ENCODE measurements around the gene TRIM7.
"Not testable (repeated sequence)": the region's sequence is repeated elsewhere in the genome, so short reads cannot be mapped to it uniquely, and the experiment has no call there.

Gene TRIM7

DNA sequence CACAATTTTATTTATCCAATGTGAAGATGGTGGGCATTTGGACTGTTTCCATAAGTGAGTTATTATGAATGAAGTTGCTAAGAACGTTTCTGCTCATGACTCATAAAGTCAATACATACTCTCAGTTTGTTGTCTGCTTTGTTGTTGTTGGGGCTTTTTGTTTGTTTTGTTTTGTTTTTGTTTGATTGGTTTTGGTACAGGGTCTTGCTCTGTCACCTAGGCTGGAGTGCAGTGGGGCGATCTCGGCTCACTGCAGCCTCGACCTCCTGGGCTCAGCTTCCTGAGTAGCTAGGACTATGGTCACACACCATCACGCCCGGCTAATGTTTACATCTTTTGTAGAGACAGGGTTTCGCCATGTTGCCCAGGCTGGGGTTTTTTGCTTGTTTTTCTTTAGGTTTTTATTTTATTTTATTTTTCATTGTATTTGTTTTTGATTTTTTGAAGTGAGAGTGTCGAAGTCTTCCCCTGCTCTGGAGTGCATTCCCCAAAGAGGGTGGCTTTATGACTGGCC is 18.0 kb downstream of the TRIM7 start:
- peak overlapping the region; percentile 61 for H3K4me3 ChIP-seq (ENCODE audit: control insufficient read depth, low read depth, low read length)
- DNase-seq (ENCODE audit: low read depth) = peak; percentile 39

DNA sequence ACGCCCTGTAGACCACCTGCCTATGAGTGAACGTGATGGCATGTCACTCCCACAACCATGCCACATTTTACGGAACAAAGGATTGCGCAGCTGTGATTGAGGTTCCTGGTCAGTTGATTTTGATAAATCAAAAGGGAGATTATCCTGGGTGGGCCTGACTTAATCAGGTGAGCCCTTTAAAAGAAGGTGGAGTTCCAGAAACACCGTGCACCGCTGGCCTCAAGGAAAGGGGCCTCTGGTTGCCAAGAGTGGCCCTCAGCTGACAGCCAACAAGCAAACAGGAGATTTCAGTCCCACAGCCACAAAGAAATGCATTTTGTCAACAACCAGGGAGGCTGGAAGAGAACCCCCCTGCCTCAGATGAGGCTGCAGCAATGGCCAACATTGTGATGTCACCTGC is 19.0 kb downstream of the TRIM7 start:
- TF ChIP-seq, protein P1, sequence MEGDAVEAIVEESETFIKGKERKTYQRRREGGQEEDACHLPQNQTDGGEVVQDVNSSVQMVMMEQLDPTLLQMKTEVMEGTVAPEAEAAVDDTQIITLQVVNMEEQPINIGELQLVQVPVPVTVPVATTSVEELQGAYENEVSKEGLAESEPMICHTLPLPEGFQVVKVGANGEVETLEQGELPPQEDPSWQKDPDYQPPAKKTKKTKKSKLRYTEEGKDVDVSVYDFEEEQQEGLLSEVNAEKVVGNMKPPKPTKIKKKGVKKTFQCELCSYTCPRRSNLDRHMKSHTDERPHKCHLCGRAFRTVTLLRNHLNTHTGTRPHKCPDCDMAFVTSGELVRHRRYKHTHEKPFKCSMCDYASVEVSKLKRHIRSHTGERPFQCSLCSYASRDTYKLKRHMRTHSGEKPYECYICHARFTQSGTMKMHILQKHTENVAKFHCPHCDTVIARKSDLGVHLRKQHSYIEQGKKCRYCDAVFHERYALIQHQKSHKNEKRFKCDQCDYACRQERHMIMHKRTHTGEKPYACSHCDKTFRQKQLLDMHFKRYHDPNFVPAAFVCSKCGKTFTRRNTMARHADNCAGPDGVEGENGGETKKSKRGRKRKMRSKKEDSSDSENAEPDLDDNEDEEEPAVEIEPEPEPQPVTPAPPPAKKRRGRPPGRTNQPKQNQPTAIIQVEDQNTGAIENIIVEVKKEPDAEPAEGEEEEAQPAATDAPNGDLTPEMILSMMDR (conservative IDR thresholded peaks at IDR 0.05; ENCODE audit: control insufficient read depth, insufficient read depth, low read depth, low read length) = no peak
- no peak for DNase-seq (ENCODE audit: low read depth)
- H3K4me3 ChIP-seq (ENCODE audit: control insufficient read depth, low read depth, low read length) = no peak overlapping the region

More for the DNA sequence above, 18.0 kb downstream of the TRIM7 start:
- TF ChIP-seq, protein P1 (conservative IDR thresholded peaks at IDR 0.05; ENCODE audit: control insufficient read depth, insufficient read depth, low read depth, low read length) = no peak

- H3K4me3 ChIP-seq (ENCODE audit: control insufficient read depth, low read depth, low read length) = no peak overlapping the region
- TF ChIP-seq, protein P1 (conservative IDR thresholded peaks at IDR 0.05; ENCODE audit: control insufficient read depth, insufficient read depth, low read depth, low read length) = no peak
- DNase-seq (ENCODE audit: low read depth) = no peak
Observed at GRCh38 chr5:181185560-181185959, 19.4 kb downstream of the TRIM7 start.

- H3K4me3 ChIP-seq (ENCODE audit: control insufficient read depth, low read depth, low read length) = peak overlapping the region; percentile 14
- DNase-seq (ENCODE audit: low read depth) = no peak
- TF ChIP-seq, protein P1 (conservative IDR thresholded peaks at IDR 0.05; ENCODE audit: control insufficient read depth, insufficient read depth, low read depth, low read length) = no peak
Observed at GRCh38 chr5:181184845-181185216, 20.2 kb downstream of the TRIM7 start.

DNA sequence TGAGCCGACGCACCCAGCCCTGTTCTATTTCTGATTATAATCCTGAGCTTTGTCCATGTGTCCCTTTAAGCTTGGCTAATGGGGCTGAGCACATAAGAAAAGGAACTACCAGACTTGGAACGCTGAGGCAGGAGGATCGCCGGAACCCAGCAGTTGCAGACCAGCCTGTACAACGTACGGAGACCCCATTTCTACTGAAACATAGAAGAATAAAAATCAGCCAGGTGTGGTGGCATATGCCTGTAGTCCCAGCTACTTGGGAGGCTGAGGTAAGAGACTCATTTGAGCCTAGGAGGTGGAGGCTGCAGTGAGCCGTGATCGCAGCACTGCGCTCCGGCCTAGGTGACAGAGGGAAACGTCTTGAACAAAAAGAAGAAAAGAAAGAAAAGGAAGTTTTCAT is 22.3 kb downstream of the TRIM7 start:
- no peak overlapping the region for H3K4me3 ChIP-seq (ENCODE audit: control insufficient read depth, low read depth, low read length)
- TF ChIP-seq, protein P1 (conservative IDR thresholded peaks at IDR 0.05; ENCODE audit: control insufficient read depth, insufficient read depth, low read depth, low read length) = no peak
- DNase-seq (ENCODE audit: low read depth) = no peak

DNA sequence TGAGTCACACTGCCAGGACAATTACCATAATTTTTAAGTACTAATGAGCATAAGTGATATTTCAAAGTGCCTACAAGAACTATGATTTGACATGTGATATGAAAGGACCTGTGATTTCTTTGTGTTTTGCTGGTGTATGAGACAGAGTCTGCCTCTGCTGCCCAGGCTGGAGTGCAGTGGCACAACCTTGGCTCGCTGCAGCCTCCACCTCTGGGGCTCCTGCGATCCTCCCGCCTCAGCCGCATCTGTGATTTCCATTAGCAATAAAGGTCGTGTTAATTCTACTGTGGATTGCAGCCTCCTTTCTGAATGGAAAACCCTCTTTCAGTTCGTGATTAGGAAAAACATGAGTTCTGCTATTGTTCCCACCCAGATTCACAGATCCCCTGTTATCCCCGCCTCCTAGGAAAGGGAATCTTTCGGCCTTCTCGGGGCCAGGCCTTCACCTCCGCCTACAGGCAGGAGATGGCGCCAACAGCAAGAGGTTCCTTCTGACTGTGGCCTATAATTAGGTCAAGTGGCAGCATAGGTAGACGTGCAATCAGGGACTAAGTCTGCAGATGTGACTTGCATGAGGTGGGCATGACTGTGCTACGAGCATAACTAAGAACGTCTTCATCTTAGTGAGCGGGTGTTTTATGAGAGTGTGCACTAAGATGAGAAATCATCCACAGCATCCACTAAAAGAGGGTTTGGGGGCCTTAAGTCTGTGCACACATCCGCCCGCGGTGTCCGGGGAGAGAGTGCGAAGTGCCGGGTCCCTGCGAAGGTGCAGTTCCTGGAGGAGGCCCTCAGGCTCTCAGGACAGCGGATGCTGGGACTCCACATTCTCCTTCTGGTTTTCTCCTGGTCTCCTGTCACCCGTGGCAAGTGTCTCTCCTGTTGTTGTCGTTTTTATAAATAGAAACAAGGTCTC is 23.1 kb downstream of the TRIM7 start:
- H3K4me3 ChIP-seq (ENCODE audit: control insufficient read depth, low read depth, low read length) = no peak overlapping the region
- TF ChIP-seq, protein P1 (conservative IDR thresholded peaks at IDR 0.05; ENCODE audit: control insufficient read depth, insufficient read depth, low read depth, low read length) = peak; percentile 84
- DNase-seq (ENCODE audit: low read depth) = peak; percentile 77

- H3K4me3 ChIP-seq (ENCODE audit: control insufficient read depth, low read depth, low read length); DNase-seq (ENCODE audit: low read depth): not testable (repeated sequence)
Observed at GRCh38 chr5:181177559-181177958, 27.4 kb downstream of the TRIM7 start.

Data from fibroblast of mammary gland (primary cell).